ENCODE results near the gene CDC27. TPM values are rescaled to one million over a fixed set of nuclear protein-coding genes. Genes with fewer than 3 reads are reported as not detected.

The CDC27 gene
- total RNA-seq, 1 experiment from 2014 or later: 191 TPM

GRCh38 chr17:47159315-47159714 is 29.8 kb downstream of the CDC27 start:
- no peaks in the 10 kb centered on the region for H3K27me3 ChIP-seq (ENCODE audit: insufficient read depth, low read length)
- RAD21 ChIA-PET (ENCODE audit: low non-redundant PET in 1 of 2, low total read pairs in 2 of 2, uncharacterized antibody in 2 of 2, unreplicated experiment in 2 of 2): no interaction called here
- POLR2A ChIA-PET: no interaction called here
- no peak for ATAC-seq
- CTCF ChIA-PET: no interaction called here
- H3K4me1 ChIP-seq (ENCODE audit: control insufficient read depth in 1 of 2, insufficient read depth in 2 of 2, low read length in 2 of 2): no peaks in the 10 kb centered on the region; a peak in 1 of 4 replicates
- no peak overlapping the region for H3K4me3 ChIP-seq (replicated peaks in 1 of 2; ENCODE audit: low read depth in 1 of 2, low read length in 2 of 2)
- no peak for DNase-seq (ENCODE audit: low read depth, low spot score)
- no peaks in the 10 kb centered on the region for H3K9me3 ChIP-seq (ENCODE audit: control insufficient read depth in 1 of 2, insufficient read depth in 1 of 2, low read depth in 1 of 2, low read length in 2 of 2)
- TF ChIP-seq SIN3A (IDR thresholded peaks at IDR 0.05; ENCODE audit: low read depth) (no peak), CTCF (IDR thresholded peaks at IDR 0.05 in 2 of 3, conservative IDR thresholded peaks at IDR 0.05 in 1 of 3; ENCODE audit: borderline replicate concordance in 1 of 3, insufficient read depth in 1 of 3, low read depth in 2 of 3, low read length in 2 of 3) (no peak), POLR2AphosphoS5 (IDR thresholded peaks at IDR 0.05; ENCODE audit: low read depth, low read length) (no peak; the same call in 1 of the 2 replicates), FOSL1 (IDR thresholded peaks at IDR 0.05; ENCODE audit: low read depth) (no peak), CBX3 (IDR thresholded peaks at IDR 0.05; ENCODE audit: low read depth) (no peak), ATF3 (IDR thresholded peaks at IDR 0.05) (no peak), MAX (IDR thresholded peaks at IDR 0.05) (no peak), TCF7L2 (IDR thresholded peaks at IDR 0.05; ENCODE audit: borderline replicate concordance, extremely low read depth, insufficient read depth, insufficient read length) (no peak), RAD21 (IDR thresholded peaks at IDR 0.05; ENCODE audit: low read depth) (no peak), ELF1 (IDR thresholded peaks at IDR 0.05; ENCODE audit: borderline replicate concordance, low read depth) (no peak), EZH2 (IDR thresholded peaks at IDR 0.05) (no peak), SP1 (IDR thresholded peaks at IDR 0.05; ENCODE audit: low read depth) (no peak), ZFX (IDR thresholded peaks at IDR 0.05) (no peak), POLR2A (IDR thresholded peaks at IDR 0.05; ENCODE audit: borderline replicate concordance, extremely low read depth, insufficient read depth, insufficient read length) (no peak), JUND (IDR thresholded peaks at IDR 0.05) (no peak), SRF (IDR thresholded peaks at IDR 0.05; ENCODE audit: low read depth) (no peak), ZBTB33 (IDR thresholded peaks at IDR 0.05; ENCODE audit: extremely low read depth, insufficient replicate concordance, low read length) (no peak)
- 0 out of 2 replicates have a peak, but pooled peaks cover 4% of the 10 kb centered on the region for H4K20me1 ChIP-seq (ENCODE audit: insufficient read depth)
- no peak overlapping the region for H3K27ac ChIP-seq (ENCODE audit: low read depth, low read length)
- no peak overlapping the region for H3K4me2 ChIP-seq (ENCODE audit: low read length)
- intact Hi-C loops (cut with micrococcal nuclease): loop anchor here (10.0 kb wide), 1 partner anchor 455 kb away; no protein-coding TSS in a partner anchor
- H3K9me2 ChIP-seq (ENCODE audit: insufficient read depth): no peaks in the 10 kb centered on the region
- no peak overlapping the region for H2AFZ ChIP-seq (ENCODE audit: low read depth, low read length, poor library complexity, severe bottlenecking)
- H3K9ac ChIP-seq (ENCODE audit: low read length): no peak overlapping the region
- peaks cover 24% of the 10 kb centered on the region for H3K79me2 ChIP-seq (ENCODE audit: insufficient read depth, low read length)
- H3K36me3 ChIP-seq (ENCODE audit: control insufficient read depth in 1 of 2, insufficient read depth in 2 of 2, low read length in 2 of 2): peaks cover 31 to 51% of the 10 kb centered on the region in 2 experiments; a peak in 3 of 4 replicates
- BruUV-seq (replicated peaks): no TSS peak

Measured in HCT116 (cell line).